AG04449 (cell line): Measurements from ENCODE around the gene ATOH1.

Experiments
- CTCF ChIA-PET: fragments of 350-600 bp; formaldehyde crosslinking; extraction: SDS; loops from one replicate; lab custom pipeline; 2021; ENCODE audit warnings: antibody characterized with exemption; lab: Yijun Ruan, JAX
- POLR2A ChIA-PET: fragments of 400-600, 350-600 bp; formaldehyde crosslinking; extraction: SDS; loops from one replicate; lab custom pipeline; 2020; ENCODE audit warnings: antibody characterized with exemption, inconsistent platforms; lab: Yijun Ruan, JAX
- DNase-seq: peaks from one replicate; pipeline ENCODE4 v3.0.0-alpha.2; 2010; ENCODE audit warnings: low read depth, low spot score
- H3K4me3 ChIP-seq: 2 replicates; pipeline ENCODE4 v1.5.1; 2011; ENCODE audit warnings: low read depth, mild to moderate bottlenecking, control low read depth, low read length
- TF ChIP-seq, protein P1 (sequence below): IDR thresholded peaks from one replicate; pipeline ENCODE4 v1.5.1; 2011; ENCODE audit warnings: mild to moderate bottlenecking, moderate library complexity, low read length, control low read depth, inconsistent platforms; ENCODE audit not compliant: insufficient read depth; ENCODE audit errors: missing control alignments

Gene ATOH1

DNA sequence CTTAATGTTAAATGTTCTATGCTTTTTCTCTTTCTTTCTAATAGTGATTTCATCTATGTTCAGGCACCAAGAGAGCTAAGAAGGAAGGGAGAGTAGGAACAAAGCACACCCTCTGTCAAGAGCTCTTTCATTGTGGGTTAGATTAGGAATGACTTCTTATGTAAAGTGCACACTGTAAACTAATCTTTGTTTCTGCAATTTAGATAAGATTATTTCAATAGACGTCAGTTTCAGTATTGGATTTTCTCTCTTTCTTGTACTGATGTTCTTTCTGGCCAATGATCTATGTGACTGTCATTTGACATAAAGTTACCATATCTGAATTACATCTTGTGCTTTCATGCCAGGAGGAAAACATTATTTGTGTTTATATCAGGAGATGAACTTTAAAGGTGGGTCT is 48.2 kb downstream of the ATOH1 start:
- CTCF ChIA-PET: no interaction called here
- POLR2A ChIA-PET: no interaction called here
- H3K4me3 ChIP-seq: no peak overlapping the region
- no peak for DNase-seq
- TF ChIP-seq, protein P1, sequence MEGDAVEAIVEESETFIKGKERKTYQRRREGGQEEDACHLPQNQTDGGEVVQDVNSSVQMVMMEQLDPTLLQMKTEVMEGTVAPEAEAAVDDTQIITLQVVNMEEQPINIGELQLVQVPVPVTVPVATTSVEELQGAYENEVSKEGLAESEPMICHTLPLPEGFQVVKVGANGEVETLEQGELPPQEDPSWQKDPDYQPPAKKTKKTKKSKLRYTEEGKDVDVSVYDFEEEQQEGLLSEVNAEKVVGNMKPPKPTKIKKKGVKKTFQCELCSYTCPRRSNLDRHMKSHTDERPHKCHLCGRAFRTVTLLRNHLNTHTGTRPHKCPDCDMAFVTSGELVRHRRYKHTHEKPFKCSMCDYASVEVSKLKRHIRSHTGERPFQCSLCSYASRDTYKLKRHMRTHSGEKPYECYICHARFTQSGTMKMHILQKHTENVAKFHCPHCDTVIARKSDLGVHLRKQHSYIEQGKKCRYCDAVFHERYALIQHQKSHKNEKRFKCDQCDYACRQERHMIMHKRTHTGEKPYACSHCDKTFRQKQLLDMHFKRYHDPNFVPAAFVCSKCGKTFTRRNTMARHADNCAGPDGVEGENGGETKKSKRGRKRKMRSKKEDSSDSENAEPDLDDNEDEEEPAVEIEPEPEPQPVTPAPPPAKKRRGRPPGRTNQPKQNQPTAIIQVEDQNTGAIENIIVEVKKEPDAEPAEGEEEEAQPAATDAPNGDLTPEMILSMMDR: no peak

DNA sequence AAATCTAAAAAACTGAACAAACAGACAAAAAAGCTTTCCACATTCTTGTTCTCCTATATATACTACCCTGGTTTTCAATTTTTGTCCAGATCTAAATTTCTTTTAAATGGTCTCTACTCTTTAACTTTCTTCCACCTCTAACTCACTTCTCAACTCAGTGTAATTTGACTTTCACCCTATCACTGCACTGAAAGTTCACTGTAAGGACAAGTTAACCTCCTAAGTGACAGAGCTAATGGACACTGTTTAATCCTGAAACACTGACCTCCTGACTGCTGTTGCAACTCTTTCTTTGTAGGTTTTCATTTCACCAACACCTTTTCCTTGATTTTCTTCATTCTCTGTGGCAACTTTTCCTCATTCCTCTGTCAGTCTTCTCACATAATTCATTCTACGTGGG is 50.0 kb downstream of the ATOH1 start:
- DNase-seq: no peak
- CTCF ChIA-PET: no interaction called here
- H3K4me3 ChIP-seq: no peak overlapping the region
- TF ChIP-seq, protein P1: no peak
- POLR2A ChIA-PET: no interaction called here

DNA sequence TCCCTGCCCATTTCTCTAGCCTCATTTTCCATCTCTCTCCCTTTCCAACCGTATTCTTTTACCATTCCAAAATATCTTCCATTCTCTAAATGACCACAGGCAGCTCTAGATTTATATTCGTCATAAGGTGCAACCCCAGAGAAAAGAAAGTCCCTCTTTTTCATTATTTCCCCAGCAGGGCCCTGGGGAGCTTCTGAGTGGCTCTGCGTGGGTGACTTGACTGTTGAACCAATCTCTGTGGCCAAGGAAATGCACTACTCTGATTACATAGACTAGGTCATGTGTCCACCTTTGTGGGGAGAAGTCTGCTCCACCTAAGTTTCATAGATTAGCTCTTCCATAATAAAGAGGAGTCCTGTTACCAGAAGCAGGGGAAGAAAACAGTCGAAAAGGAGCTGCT is 51.4 kb downstream of the ATOH1 start:
- TF ChIP-seq, protein P1: no peak
- no peak overlapping the region for H3K4me3 ChIP-seq
- ChIA-PET CTCF (no interaction called here), POLR2A (no interaction called here)
- no peak for DNase-seq
